Measurements from ENCODE around the gene OLFML2A. TPM values are rescaled to one million over a fixed set of nuclear protein-coding genes. Genes with fewer than 3 reads are reported as not detected.

OLFML2A gene
- total RNA-seq, 1 donor, result 29.7 TPM

DNA sequence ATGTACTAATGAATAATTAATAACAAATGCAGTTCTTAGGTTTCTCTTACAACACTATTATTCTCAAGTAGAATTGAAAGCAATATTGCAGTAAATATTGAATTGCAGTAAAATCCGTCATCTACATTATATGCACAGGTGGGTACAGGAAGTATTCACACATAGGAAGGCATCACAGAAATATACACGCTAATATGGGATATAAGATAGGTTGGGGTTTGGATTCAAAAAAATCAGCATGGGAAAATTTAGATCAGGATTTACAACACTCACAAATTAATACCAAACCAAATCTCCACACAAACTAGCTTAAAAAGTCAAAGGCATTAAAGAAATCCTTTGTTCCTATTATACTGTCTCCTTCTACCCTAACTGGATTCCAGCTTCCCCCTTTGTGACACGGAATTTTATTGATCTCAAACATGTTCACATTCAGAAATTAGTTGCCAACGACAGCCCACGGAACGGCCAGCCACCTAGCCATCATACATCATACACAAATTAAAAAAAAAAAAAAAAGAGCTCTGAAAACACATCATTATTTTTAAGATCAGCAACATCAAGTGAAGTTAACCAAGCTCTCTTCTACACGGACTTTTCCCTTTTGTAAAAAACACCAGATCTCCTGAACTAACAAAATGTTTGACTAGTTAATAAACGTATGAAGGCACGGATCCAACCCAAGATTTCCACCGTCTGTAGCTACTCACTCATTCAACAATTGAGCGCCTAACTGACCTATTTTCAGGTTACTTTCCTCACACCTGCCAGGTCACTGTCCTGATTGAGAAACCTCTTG, 8.0 kb upstream of the OLFML2A start:
- DNase-seq (ENCODE audit: insufficient read length, low spot score, missing footprints), result no peak
- no peak overlapping the region for H3K27ac ChIP-seq (ENCODE audit: low read depth, low read length)
- TF ChIP-seq, protein P1, sequence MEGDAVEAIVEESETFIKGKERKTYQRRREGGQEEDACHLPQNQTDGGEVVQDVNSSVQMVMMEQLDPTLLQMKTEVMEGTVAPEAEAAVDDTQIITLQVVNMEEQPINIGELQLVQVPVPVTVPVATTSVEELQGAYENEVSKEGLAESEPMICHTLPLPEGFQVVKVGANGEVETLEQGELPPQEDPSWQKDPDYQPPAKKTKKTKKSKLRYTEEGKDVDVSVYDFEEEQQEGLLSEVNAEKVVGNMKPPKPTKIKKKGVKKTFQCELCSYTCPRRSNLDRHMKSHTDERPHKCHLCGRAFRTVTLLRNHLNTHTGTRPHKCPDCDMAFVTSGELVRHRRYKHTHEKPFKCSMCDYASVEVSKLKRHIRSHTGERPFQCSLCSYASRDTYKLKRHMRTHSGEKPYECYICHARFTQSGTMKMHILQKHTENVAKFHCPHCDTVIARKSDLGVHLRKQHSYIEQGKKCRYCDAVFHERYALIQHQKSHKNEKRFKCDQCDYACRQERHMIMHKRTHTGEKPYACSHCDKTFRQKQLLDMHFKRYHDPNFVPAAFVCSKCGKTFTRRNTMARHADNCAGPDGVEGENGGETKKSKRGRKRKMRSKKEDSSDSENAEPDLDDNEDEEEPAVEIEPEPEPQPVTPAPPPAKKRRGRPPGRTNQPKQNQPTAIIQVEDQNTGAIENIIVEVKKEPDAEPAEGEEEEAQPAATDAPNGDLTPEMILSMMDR (IDR thresholded peaks at IDR 0.05; ENCODE audit: extremely low read depth, low read depth, low read length), result no peak
- H4K20me1 ChIP-seq (ENCODE audit: insufficient read depth, low read length), result peaks cover 11% of the 10 kb centered on the region
- no peak overlapping the region for H3K4me3 ChIP-seq (ENCODE audit: insufficient read depth, low read length)
- H3K4me1 ChIP-seq (ENCODE audit: insufficient read depth, low read length), result peaks cover 7% of the 10 kb centered on the region
- no peaks in the 10 kb centered on the region for H3K36me3 ChIP-seq (ENCODE audit: insufficient read depth, low read length)
- H3K4me2 ChIP-seq (ENCODE audit: insufficient read depth, low read length), result no peak overlapping the region
- no peak overlapping the region for H2AFZ ChIP-seq (ENCODE audit: low read length)
- H3K9me3 ChIP-seq (ENCODE audit: low read depth, low read length), result no peaks in the 10 kb centered on the region
- H3K79me2 ChIP-seq (ENCODE audit: insufficient read depth, low read length), result no peaks in the 10 kb centered on the region
- peaks cover 68% of the 10 kb centered on the region for H3K27me3 ChIP-seq (ENCODE audit: insufficient read depth, low read length)

DNA sequence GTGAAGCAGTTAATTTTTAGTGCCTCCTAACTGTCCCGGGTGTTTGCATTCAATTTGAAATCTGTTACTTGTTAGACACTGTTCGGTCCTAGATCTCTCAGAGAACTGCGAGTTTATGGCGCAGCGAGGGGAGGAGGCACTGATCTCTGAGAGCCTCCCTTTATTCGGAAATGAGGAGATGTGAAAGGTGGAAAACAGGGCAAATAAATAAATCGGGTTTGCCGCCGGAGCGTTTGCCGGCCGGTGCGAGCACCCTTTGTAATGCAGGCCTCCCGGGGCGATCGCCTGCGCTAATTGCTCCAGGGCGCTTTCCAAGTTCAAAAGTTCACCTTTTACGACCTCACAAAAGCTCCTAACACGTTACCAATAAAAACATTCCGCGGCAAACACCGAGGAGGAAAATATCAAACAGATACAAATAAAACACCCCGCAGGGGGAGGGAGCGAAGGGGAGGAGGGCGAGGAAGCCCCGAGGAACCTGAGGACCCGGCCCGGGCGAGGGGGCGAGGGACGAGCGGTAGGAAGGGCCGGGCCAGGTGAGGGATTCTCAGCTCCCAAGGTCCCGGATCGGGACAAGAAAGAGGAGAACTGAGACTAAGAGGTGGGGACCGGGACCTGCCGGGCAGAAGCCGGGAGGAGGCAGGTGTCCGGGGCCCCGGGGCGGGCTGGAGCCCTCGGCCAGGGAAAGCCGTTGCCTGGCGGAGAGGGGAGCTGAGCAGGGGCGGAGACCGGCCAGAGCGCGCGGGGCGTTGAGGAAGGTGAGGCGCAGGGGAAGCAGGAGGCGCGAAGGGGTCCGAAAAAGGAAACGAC, 7.2 kb upstream of the OLFML2A start:
- no peaks in the 10 kb centered on the region for H3K79me2 ChIP-seq (ENCODE audit: insufficient read depth, low read length)
- peaks cover 11% of the 10 kb centered on the region for H4K20me1 ChIP-seq (ENCODE audit: insufficient read depth, low read length)
- TF ChIP-seq, protein P1 (IDR thresholded peaks at IDR 0.05; ENCODE audit: extremely low read depth, low read depth, low read length), result no peak
- peak overlapping the region; percentile 59 for H3K4me2 ChIP-seq (ENCODE audit: insufficient read depth, low read length)
- DNase-seq (ENCODE audit: insufficient read length, low spot score, missing footprints), result peak; percentile 67
- no peaks in the 10 kb centered on the region for H3K36me3 ChIP-seq (ENCODE audit: insufficient read depth, low read length)
- H2AFZ ChIP-seq (ENCODE audit: low read length), result no peak overlapping the region
- peaks cover 7% of the 10 kb centered on the region for H3K4me1 ChIP-seq (ENCODE audit: insufficient read depth, low read length)
- peak overlapping the region; percentile 80 for H3K4me3 ChIP-seq (ENCODE audit: insufficient read depth, low read length)
- H3K9me3 ChIP-seq (ENCODE audit: low read depth, low read length), result no peaks in the 10 kb centered on the region
- H3K27me3 ChIP-seq (ENCODE audit: insufficient read depth, low read length), result peaks cover 61% of the 10 kb centered on the region
- H3K27ac ChIP-seq (ENCODE audit: low read depth, low read length), result no peak overlapping the region

DNA sequence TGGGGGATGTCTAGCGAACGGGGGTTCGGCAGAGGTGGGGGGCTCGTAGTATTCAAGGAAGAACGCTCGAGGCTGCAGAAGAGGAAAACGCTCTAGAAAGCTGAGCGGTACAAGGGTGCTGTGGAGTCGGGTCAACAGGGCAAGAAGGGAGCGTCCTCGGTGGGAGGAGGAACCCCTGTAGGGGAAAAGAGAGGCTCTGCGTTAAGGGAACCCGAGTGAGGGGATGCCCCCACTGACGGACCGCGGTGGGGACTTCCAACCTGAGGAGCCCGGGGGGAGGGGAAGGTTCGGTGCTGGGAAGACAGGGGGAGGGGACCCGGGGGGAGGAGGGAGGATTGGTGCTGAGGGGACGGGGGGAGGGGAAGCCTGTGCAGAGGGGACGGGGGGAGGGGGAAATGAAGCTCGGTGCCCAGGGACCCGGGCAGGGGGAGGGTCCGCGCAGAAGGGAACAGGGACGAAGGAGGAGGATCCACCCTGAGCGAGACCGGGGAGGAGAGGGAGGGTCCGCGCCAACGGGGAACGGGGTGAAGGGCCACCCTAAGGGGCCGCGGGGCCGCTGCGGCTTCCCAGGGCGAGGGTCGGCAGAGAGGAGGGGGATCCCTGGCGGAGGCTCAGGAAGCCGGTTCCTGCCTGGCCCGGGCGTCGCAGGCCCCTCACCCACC, 6.4 kb upstream of the OLFML2A start:
- H3K4me3 ChIP-seq (ENCODE audit: insufficient read depth, low read length), result peak overlapping the region; percentile 80
- peak overlapping the region; percentile 84 for H3K4me2 ChIP-seq (ENCODE audit: insufficient read depth, low read length)
- H2AFZ ChIP-seq (ENCODE audit: low read length), result peak overlapping the region; percentile 80
- DNase-seq (ENCODE audit: insufficient read length, low spot score, missing footprints), result peak; percentile 71
- H3K4me1 ChIP-seq (ENCODE audit: insufficient read depth, low read length), result peaks cover 7% of the 10 kb centered on the region
- no peaks in the 10 kb centered on the region for H3K79me2 ChIP-seq (ENCODE audit: insufficient read depth, low read length)
- no peaks in the 10 kb centered on the region for H3K36me3 ChIP-seq (ENCODE audit: insufficient read depth, low read length)
- H4K20me1 ChIP-seq (ENCODE audit: insufficient read depth, low read length), result peaks cover 11% of the 10 kb centered on the region
- H3K9me3 ChIP-seq (ENCODE audit: low read depth, low read length), result no peaks in the 10 kb centered on the region
- TF ChIP-seq, protein P1 (IDR thresholded peaks at IDR 0.05; ENCODE audit: extremely low read depth, low read depth, low read length), result no peak
- H3K27me3 ChIP-seq (ENCODE audit: insufficient read depth, low read length), result peaks cover 54% of the 10 kb centered on the region
- no peak overlapping the region for H3K27ac ChIP-seq (ENCODE audit: low read depth, low read length)
